ENCODE measurements around the gene HEBP1.
A peak's percentile ranks its signal among the peaks of the same experiment; 100 is the strongest.

The HEBP1 gene

GRCh38 chr12:13023811-13024530, 23.9 kb upstream of the HEBP1 start:
- ATAC-seq, result no peak

- ATAC-seq, result no peak
These were observed 22.8 kb upstream of the HEBP1 start for GRCh38 chr12:13022851-13023271.

GRCh38 chr12:13011098-13011497, 11.0 kb upstream of the HEBP1 start:
- no peak for ATAC-seq

GRCh38 chr12:13008741-13009380, 8.8 kb upstream of the HEBP1 start:
- no peak for ATAC-seq

GRCh38 chr12:13007496-13008233, 7.6 kb upstream of the HEBP1 start:
- ATAC-seq, result no peak

- no peak for ATAC-seq
These were observed 5.6 kb upstream of the HEBP1 start for GRCh38 chr12:13005649-13006048.

- no peak for ATAC-seq
These were observed 4.9 kb upstream of the HEBP1 start for GRCh38 chr12:13004986-13005385.

GRCh38 chr12:13004361-13004760, 4.3 kb upstream of the HEBP1 start:
- no peak for ATAC-seq

GRCh38 chr12:13002301-13003097, 2.4 kb upstream of the HEBP1 start:
- no peak for ATAC-seq

- no peak for ATAC-seq
These were observed 1.6 kb upstream of the HEBP1 start for GRCh38 chr12:13001775-13002040.

- ATAC-seq, result peak; percentile 9 to 14
These were observed 1.1 kb upstream of the HEBP1 start for GRCh38 chr12:13000925-13001774.

GRCh38 chr12:13000616-13000924, 505 bp upstream of the HEBP1 start:
- peak; percentile 17 to 44 for ATAC-seq

GRCh38 chr12:12999271-12999958, 650 bp downstream of the HEBP1 start:
- ATAC-seq, result peak in 1 of 2 donors; percentile 10

- no peak for ATAC-seq
These were observed 1.8 kb downstream of the HEBP1 start for GRCh38 chr12:12998248-12998647.

- no peak for ATAC-seq
These were observed 2.3 kb downstream of the HEBP1 start for GRCh38 chr12:12997734-12998133.

GRCh38 chr12:12997156-12997555, 2.9 kb downstream of the HEBP1 start:
- no peak for ATAC-seq

GRCh38 chr12:12996209-12996608, 3.9 kb downstream of the HEBP1 start:
- no peak for ATAC-seq

- no peak for ATAC-seq
These were observed 5.0 kb downstream of the HEBP1 start for GRCh38 chr12:12995088-12995487.

- ATAC-seq, result no peak
These were observed 6.7 kb downstream of the HEBP1 start for GRCh38 chr12:12993367-12993766.

GRCh38 chr12:12992418-12993130, 7.5 kb downstream of the HEBP1 start:
- ATAC-seq, result no peak
